GM19328 (cell line): Measurements from ENCODE around the gene PARD6G.

Experiments used
- ATAC-seq: cut with Tn5 transposase; IDR thresholded peaks from one replicate; pipeline ENCODE4 v1.9.1; 2021; ENCODE audit warnings: mild to moderate bottlenecking, moderate library complexity; ENCODE audit not compliant: unreplicated experiment

Gene PARD6G

DNA sequence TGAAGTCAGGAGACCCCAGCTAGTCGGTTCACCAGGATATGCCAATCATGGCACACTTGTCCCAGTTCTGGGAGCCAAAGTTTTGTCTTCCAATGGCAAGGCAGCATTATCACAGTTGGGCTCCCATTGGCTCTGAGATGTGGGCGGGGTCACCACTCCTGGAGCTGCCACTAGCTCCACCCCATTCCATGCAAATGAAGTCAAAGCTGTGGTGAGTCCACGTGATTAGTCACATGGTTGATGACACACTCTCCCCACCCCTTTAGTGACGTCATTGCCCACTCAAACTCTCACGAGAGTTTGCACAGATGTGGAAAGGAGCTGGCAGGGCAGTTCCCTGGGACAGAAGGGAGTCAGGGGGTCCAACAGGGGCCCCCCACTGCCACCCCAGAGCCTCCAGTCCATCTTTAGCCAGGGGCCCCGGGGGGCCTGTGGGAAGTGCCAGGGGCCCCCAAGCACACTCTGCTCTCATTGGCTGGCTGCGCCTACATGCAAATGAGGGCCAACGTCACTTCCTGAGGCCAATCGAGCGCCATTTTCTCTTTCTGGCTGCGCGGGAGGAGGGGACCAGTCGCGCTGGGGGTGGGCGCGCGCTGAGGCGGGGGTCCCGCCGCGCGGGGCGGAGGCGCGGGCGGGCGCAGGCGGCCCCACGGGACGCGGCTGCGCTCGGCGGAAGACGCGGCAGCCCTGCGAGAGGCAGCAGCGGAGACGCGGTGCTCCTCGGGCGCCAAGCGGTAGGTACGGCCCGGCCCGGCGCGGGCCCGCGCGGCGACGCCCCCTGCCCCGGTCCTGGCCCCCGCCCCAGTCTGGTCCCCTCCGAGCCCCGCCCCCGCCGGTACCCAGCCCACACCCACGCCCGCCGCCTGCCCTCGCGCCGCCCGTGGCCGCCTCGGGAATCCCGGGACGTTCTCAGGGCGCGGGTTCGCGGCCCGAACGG, 138.3 kb downstream of the PARD6G start, which contains the start of gene ADNP2:
ADNP2 (plus strand) TSS at position 524 of the 937 bp plus-strand sequence. CDS start 8,281 bp downstream, outside the sequence.
- ATAC-seq: peak; percentile 75

GRCh38 chr18:80108121-80108536, 139.2 kb downstream of the PARD6G start:
- no peak for ATAC-seq

- ATAC-seq: no peak
Observed at GRCh38 chr18:80107426-80107825, 139.9 kb downstream of the PARD6G start.
